GM21737 (cell line): ENCODE measurements around the gene SMYD4.
"Not testable (repeated sequence)": the region's sequence is repeated elsewhere in the genome, so short reads cannot be mapped to it uniquely, and the experiment has no call there.

Experiments used
- ATAC-seq: cut with Tn5 transposase; IDR thresholded peaks from one replicate; pipeline ENCODE4 v1.9.1; 2021; ENCODE audit warnings: mild to moderate bottlenecking, moderate library complexity; ENCODE audit not compliant: unreplicated experiment

The SMYD4 gene

DNA sequence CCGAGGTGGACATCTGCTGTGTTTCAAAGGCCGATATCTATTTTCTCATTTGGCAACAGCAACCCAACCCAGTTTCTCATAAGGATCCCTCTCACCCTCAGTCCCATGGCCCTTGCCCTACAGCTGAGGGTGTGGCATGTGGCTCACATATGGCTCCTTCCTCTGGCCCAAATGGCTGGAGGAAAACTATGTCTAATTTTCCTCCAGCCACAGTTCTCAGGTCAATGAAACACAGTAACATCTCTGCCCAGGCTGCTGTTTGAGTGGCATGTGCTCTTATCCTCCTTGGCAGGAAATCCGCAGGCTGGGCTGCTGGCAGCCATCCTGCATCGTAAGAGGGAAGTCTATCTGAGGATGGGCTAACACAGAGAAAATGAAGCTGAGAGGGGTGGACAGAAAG is 43.8 kb downstream of the SMYD4 start:
- ATAC-seq, result no peak

DNA sequence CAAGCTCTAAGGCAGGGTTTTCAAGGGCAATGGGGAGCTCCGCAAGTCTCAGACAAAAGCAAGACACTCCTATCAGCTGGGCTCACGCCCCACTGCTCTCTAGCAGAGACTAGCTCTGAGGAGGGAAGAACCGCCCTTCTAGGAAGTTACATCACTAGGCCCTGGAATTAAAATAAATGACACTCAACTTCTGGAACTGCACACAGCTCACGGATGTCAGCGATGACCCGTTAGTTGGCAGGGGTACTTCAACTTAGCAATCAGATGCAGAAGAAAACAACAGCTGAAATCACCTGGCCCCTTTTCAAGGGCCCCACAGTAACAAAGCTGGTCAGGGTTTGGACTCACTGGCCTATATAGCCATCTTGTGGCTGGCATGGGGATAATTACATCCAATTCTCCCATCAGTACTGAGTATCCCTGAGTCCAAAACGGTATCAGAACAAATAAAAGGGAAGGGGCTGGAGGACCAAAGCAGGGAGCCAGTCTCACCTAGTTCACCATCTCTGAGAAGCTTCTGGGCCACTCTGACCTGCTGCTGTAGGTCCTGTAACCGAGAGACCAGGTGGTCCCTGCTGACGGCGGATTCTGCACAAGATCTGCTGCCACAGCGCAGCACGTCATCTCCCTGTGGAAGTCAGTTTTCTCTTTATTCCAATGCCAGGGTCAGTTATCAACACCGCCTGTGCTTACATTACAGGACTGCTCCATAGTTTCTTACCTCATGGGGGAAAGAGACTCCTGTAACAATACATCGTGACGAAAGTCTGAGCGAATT is 45.7 kb downstream of the SMYD4 start:
- ATAC-seq, result no peak

- no peak for ATAC-seq
These were observed 46.4 kb downstream of the SMYD4 start for GRCh38 chr17:1783271-1783670.

GRCh38 chr17:1782171-1782567 is 47.5 kb downstream of the SMYD4 start:
- ATAC-seq, result no peak

- no peak for ATAC-seq
These were observed 50.1 kb downstream of the SMYD4 start for GRCh38 chr17:1779571-1780131.

DNA sequence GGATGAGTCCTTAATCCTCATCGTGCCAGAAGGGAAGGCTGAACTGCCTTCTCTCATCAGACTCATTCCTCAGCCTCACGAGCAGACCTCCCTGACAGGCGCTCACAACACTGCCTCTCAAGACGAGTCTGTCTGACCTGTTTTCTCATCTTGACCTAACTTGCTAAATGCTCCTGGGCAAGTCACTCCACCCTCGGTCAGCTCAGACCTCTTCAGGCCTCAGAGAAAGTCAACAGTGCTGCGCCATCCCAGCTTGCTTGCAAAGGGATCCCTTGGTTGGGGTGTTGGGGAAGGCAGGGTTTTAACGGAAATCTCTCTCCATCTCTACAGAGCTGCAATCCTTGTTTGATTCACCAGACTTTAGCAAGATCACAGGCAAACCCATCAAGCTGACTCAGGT is 52.8 kb downstream of the SMYD4 start:
- ATAC-seq, result no peak

- no peak for ATAC-seq
These were observed 53.4 kb downstream of the SMYD4 start for GRCh38 chr17:1776328-1776727.

DNA sequence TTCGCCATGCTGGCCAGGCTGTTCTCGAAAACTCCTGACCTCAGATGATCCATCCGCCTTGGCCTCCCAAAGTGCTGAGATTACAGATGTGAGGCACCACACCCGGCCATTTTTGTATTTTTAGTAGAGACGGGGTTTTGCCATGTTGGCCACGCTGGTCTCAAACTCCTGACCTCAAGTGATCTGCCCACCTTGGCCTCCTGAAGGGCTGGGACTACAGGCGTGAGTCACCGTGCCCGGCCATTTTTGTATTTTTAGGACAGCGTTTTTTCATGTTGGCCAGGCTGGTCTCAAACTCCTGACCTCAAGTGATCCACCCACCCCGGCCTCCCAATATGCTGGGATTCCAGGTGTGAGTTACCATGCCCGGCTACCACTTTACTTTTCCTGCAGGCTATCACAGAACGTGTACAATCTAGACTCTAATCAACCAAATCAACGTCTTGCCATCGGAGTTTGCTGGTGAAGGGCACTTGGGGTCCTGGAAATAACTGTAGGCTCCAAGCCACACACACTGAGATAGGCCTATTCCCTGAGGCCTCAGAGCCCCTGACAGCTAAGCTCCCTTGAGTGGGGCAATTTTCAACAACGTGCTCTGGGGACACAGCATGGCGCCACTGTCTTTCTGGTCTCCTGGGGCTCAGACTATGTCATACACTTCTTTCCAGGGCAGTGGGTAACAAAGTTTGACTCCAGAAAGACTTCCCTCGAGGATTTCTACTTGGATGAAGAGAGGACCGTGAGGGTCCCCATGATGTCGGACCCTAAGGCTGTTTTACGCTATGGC is 55.1 kb downstream of the SMYD4 start:
- ATAC-seq, result no peak

DNA sequence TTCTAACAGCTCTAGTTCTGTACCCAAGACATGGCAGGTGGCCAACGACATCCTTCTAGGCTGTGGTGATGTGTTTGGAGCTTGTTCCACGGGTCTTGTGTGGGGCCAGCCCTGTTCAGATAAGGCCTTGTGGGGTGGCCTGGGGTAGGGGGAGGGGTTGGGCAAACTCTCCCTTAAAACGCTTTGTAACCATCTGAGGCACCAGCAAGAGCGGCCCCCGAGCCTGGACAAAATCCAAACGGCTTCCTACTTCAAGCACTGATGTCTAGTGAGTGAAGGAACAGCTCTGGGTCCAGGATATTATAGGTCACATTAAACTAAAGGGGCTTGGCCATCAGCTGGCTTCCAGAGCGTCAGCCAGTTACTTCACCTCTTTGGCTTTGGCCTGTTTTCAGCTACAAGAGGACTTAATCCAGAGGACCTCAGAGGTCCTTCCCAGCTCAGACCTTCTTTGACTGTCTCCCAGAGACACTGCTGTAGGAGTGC is 56.0 kb downstream of the SMYD4 start:
- no peak for ATAC-seq

DNA sequence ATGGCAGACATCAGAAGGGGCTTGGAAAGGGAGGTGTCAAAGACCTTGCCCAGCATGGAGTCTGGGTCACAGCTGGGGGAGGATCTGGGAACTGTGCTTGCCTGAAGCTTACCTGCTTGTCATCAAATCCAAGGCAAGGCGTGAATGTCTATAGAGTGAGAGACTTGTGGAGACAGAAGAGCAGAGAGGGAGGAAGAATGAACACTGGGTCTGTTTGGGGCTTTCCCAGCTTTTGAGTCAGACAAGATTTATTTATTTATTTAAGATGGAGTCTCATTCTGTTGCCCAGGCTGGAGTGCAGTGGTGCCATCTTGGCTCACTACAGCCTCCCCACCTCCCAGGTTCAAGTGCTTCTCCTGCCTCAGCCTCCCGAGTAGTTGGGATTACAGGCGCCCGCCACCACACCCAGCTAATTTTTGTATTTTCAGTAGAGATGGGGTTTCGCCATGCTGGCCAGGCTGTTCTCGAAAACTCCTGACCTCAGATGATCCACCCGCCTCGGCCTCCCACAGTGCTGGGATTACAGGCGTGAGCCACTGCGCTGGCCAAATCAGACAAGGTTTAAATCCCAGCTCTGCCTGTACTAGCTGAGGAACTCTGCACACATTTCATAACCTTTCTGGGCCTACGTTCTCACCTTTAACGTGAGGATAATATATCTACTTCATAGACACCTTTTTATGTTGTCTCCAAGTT is 56.6 kb downstream of the SMYD4 start:
- not testable (repeated sequence) for ATAC-seq

- ATAC-seq, result no peak
These were observed 59.8 kb downstream of the SMYD4 start for GRCh38 chr17:1769822-1770477.

GRCh38 chr17:1767358-1767757 is 62.3 kb downstream of the SMYD4 start:
- no peak for ATAC-seq

DNA sequence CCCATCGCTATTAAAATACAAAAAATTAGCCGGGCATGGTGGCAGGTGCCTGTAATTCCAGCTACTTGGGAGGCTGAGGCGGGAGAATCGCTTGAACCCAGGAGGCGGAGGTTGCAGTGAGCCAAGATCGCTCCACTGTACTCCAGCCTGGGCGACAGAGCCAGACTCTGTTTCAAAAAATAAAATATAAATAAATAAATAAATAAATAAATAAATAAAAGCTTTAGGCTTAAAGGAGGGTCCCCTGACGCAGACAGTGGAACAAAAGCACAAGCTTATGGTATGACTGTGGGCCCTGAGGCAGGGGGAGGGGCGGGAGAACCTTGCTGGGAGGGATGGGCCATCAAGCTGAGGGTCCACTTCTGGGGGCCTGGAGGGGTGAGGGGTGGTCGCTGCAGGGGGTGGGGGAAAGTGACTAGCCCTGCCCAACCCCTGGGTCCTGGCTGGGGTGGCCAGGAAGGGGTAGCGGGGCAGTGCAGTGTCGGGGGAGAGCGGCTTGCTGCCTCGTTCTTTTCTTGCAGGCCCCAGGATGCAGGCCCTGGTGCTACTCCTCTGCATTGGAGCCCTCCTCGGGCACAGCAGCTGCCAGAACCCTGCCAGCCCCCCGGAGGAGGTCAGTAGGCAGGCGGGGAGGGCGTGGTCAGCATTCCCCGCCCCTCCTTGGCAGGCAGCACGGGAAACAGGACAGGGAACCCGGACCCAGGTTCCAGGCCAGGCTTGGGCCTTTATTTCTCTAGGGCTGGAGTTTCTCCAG is 63.1 kb downstream of the SMYD4 start:
- no peak for ATAC-seq

DNA sequence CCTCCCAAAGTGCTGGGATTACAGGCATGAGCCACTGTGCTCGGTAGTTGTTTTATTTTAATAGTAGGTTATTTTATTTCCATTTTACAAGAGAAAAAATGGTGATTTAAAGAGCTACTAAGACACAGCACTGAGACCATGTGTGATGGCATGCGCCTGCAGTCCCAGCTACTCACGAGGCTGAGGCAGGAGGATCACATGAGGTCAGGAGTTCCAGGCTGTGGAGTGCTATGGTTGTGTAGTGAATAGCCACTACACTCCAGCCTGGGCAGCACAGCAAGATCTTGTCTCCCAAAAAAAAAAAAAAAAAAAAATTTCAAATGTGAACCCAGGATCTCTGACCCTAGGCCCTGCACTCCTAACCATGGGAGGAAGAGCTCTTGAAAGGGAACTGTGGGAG is 64.1 kb downstream of the SMYD4 start:
- ATAC-seq, result no peak

DNA sequence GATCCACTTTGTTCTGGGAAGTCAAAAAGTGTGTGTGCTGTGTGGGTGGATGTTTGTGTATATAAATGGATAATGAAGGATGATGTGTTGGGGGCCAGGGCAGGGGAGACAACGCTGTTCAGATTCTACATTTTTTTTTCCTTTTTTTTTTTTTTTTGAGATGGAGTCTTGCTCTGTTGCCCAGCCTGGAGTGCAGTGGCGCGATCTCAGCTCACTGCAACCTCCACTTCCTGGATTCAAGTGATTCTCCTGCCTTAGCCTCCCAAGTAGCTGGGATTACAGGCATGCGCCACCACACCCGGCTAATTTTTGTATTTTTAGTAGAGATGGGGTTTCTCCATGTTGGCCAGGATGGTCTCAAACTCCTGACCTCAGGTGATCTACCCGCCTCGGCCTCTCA is 65.0 kb downstream of the SMYD4 start:
- not testable (repeated sequence) for ATAC-seq

DNA sequence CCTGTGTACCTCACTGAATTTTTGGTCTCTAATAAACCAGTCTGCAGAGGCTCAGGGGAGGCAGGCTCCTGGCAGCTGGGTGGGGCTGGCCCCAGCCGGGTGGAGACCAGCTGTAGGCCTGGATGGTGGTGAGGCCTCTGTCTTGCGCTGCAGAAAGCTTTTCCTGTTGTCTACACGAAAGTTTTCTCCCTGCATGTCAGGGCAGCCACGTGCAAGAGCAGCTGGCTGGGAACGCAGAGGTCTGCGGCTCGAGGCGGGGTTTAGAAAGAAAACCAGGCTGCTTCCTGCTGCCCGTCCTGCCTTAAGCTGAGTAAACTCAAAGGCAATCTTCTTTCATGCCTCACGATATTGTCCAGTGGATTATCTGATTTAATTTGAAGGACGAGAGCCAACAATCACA is 65.4 kb downstream of the SMYD4 start:
- no peak for ATAC-seq

DNA sequence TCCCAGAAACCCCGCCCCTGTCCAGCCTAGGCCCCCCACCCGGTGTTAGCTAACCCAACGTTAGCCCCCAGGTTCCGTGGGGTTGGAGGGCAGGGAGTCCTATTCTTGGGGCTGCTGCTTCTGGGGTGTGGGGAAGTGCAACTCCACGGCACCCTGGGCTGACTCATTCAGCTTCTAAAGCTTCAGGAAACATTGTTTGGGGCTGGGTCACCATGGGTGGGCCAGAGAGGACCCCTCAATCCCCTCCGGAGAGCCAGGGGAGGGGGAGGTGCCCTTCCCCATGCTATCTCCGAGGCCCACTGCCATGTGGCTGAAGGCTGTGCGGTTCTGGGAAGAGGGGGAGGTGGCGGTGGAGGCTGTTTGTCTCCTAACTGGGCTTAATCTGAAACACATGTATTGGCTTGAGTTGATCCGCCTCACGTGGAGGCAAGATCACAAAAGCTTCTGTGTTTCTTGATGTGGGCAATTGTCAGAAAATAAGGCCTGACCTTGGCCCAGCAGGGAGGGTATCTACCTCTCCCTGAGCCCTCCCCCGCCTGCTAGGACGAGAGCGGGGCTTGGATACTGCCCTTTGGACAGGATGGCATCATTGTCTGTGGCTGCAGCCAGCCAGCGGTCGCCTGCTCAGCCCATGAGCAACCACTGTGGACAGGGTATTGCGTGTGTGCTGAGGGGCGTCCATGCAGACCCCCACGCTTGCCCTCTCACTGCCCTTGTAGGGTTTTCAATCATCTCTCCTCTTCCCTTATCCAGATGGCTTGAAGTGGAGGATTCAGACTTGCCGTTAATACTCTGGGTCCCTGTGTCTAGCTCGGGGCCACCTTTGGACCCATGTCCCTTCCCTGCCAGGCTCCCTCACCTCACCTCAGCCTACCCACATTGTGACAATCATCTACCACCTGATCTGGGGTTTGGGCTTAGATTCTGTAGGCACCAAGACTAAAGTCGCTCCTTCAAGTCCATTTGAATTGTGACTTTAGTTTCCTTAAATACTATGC is 66.5 kb downstream of the SMYD4 start:
- ATAC-seq, result no peak

GRCh38 chr17:1762233-1762900 is 67.3 kb downstream of the SMYD4 start:
- ATAC-seq, result no peak
